Left ventricle myocardium inferior (tissue), 1 donor: ENCODE results near the gene TBX4. TPM values are rescaled to one million over a fixed set of nuclear protein-coding genes. Genes with fewer than 3 reads are reported as not detected.
A peak's percentile ranks its signal among the peaks of the same experiment; 100 is the strongest.

ENCODE experiments used
- DNase-seq: peaks from one replicate; pipeline ENCODE4 v3.0.0-alpha.2; 2020
- H3K27ac ChIP-seq: fragments of 200-600 bp; replicated peaks from 2 replicates; pipeline ENCODE4 v1.8.0; 2021
- H3K27me3 ChIP-seq: fragments of 200-600 bp; 2 replicates; pipeline ENCODE4 v1.8.0; 2021; ENCODE audit warnings: low read depth
- H3K36me3 ChIP-seq: fragments of 200-600 bp; 2 replicates; pipeline ENCODE4 v1.8.0; 2021
- H3K4me1 ChIP-seq: fragments of 200-600 bp; 2 replicates; pipeline ENCODE4 v1.8.0; 2021
- H3K4me3 ChIP-seq: fragments of 200-600 bp; 2 replicates; pipeline ENCODE4 v1.8.0; 2021; ENCODE audit warnings: mild to moderate bottlenecking, moderate library complexity
- H3K9me3 ChIP-seq: fragments of 200-600 bp; replicated peaks from 2 replicates; pipeline ENCODE4 v1.8.0; 2021
- intact Hi-C: fragments of 100-400 bp; cut with micrococcal nuclease; formaldehyde crosslinking; loops from one replicate; pipeline ENCODE4 v1.11.0; 2022
- total RNA-seq: library from RNA; stranded (reverse); fragmentation: NEBNext Ultra II Directional; extraction: Animal tissue kit (Norgen Biotek cat#: 25700); gene quantifications from one replicate; pipeline ENCODE4 v1.2.1, GENCODE V29; 2021
- TF ChIP-seq, protein P1 (sequence below): fragments of 200-600 bp; IDR thresholded peaks from 2 replicates; pipeline ENCODE4 v1.8.0; 2021; ENCODE audit warnings: antibody characterized with exemption, mild to moderate bottlenecking, borderline replicate concordance
- donor health status: DM: no; HTN: yes; CAD: no; lungs with severe emphysema.

Gene TBX4
- total RNA-seq, 1 donor from 2014 or later, result not detected

DNA sequence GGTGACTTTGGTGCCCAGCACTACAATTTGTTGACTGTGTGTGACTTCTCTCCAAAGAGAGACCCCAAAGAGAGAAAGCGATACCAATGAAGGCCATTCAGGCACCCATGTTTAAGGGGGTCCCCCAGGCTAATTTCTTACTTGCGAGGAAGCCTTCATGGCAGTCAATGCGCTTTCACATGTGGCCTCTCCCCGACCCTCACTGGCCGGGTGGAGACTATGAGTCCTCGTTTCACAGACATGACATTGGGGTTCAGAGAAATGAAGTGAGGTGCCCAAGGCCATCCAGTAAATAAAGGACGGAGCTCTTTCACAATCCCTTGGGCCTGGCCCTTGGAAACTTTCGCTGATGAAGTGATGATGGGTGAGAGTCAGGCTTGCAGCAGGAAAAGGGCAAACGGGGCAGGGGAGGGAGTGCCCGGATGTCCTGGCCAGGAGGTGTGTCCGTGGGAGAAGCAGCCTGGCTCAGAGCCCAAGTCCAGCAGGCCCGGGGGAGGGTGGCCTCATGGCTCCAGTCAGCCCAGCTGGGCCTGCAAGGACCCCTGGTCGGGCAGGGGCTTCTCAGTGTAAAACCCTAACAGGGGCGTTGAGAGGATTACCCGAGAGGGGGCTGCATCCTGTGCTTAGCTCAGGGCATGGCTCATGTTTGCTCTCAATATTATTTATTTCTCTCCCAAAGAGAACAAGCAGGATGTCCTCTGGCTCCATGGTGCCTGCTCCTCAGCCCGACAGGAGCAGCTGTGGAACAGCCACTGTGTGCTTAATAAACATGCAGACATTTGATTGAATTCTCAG is 37.9 kb upstream of the TBX4 start:
- TF ChIP-seq, protein P1, sequence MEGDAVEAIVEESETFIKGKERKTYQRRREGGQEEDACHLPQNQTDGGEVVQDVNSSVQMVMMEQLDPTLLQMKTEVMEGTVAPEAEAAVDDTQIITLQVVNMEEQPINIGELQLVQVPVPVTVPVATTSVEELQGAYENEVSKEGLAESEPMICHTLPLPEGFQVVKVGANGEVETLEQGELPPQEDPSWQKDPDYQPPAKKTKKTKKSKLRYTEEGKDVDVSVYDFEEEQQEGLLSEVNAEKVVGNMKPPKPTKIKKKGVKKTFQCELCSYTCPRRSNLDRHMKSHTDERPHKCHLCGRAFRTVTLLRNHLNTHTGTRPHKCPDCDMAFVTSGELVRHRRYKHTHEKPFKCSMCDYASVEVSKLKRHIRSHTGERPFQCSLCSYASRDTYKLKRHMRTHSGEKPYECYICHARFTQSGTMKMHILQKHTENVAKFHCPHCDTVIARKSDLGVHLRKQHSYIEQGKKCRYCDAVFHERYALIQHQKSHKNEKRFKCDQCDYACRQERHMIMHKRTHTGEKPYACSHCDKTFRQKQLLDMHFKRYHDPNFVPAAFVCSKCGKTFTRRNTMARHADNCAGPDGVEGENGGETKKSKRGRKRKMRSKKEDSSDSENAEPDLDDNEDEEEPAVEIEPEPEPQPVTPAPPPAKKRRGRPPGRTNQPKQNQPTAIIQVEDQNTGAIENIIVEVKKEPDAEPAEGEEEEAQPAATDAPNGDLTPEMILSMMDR, result no peak
- Histone ChIP-seq H3K36me3 (no peaks in the 10 kb centered on the region), H3K4me1 (peaks cover 71% of the 10 kb centered on the region), H3K4me3 (peak overlapping the region; percentile 77), H3K27ac (peak overlapping the region; percentile 93), H3K27me3 (peaks cover 12% of the 10 kb centered on the region), H3K9me3 (no peaks in the 10 kb centered on the region)
- intact Hi-C loops, result loop anchor here (10.0 kb wide), 1 partner anchor 130 kb away; no protein-coding TSS in a partner anchor
- DNase-seq, result no peak

DNA sequence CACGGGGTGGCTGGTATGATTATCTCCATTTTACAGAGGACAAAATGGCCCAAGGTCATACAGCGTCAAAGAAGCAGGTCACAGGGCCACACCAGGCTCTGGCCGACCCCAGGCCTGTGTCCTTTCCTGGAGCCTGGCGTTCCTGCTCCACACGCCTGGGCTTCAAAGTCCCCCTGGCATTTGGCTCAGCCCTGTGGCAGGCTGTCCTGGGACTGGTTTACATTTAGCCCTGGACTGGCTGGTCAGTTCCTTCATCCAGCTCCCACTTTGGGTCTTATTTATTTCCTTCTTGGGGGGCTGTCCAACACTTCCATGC is 37.3 kb upstream of the TBX4 start:
- Histone ChIP-seq H3K4me1 (peaks cover 68% of the 10 kb centered on the region), H3K4me3 (no peak overlapping the region), H3K27me3 (peaks cover 18% of the 10 kb centered on the region), H3K9me3 (no peaks in the 10 kb centered on the region), H3K27ac (peak overlapping the region; percentile 93), H3K36me3 (no peaks in the 10 kb centered on the region)
- TF ChIP-seq, protein P1, result no peak
- DNase-seq, result no peak
- intact Hi-C loops, result loop anchor here (10.0 kb wide), 1 partner anchor 130 kb away; no protein-coding TSS in a partner anchor

DNA sequence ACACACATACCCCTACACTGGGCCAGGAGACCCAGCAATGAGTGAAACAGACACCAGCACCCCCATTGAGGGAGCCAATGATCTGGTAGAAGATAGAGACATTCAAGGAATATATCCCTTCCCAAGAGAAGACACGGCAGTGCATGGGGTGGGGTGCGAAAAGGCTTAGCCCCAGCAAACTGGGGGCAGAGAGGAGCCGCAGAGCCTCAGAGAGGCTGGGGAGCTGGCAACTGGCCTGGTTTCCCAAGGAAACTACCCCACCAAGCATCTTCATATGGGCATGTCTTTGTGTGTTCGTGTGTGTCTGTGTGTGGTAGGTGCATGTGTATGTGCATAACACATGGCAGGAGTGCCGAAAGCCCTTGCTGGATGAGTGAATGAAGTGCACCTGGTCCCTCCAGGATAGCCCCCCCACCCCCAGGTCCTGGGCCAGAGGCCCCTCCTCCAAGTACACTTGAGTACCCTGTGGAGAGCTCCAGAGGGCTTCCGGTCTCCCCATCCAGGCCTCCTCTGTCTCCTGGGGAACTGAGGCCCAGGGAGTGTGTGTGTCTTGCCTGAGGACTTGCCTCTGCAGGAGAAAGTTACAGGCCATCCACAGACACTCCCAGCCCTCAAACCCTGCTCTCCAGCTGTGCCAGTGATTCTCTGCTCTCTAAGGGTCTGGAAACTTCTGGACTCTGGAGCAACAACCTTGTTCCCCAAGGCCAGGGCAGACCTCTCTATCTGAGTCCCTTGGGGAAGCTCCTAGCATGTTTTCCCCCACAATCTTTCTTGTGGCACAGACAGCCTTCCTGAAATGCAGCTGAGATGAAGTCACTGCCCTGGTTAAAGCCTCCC is 36.6 kb upstream of the TBX4 start:
- H3K36me3 ChIP-seq, result no peaks in the 10 kb centered on the region
- intact Hi-C loops, result loop anchor here (10.0 kb wide), 1 partner anchor 129 kb away; no protein-coding TSS in a partner anchor
- peaks cover 18% of the 10 kb centered on the region for H3K27me3 ChIP-seq
- TF ChIP-seq, protein P1, result no peak
- no peak for DNase-seq
- H3K27ac ChIP-seq, result peak overlapping the region; percentile 93
- no peaks in the 10 kb centered on the region for H3K9me3 ChIP-seq
- H3K4me1 ChIP-seq, result peaks cover 61% of the 10 kb centered on the region
- no peak overlapping the region for H3K4me3 ChIP-seq

DNA sequence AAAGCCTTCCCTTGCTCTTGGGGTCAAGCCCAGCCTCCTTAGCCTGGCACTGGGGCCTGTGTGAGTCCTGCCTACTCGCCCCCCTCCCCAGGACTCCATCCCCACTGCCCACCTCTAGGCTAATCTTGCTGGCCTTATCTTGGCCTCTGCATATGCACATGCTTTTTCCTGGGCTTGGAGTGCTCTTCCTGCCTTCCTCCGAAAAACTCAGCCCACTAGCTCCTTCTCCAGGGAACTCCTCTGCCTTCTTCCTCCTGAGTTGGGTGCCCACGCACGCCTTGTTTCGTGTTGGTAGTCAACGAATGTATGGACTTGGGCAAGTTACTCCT is 36.0 kb upstream of the TBX4 start:
- intact Hi-C loops, result loop anchor here (10.0 kb wide), 1 partner anchor 129 kb away; no protein-coding TSS in a partner anchor
- Histone ChIP-seq H3K4me1 (peaks cover 55% of the 10 kb centered on the region), H3K36me3 (no peaks in the 10 kb centered on the region), H3K9me3 (no peaks in the 10 kb centered on the region), H3K27me3 (peaks cover 23% of the 10 kb centered on the region), H3K4me3 (peak overlapping the region; percentile 55), H3K27ac (peak overlapping the region; percentile 69)
- TF ChIP-seq, protein P1, result no peak
- DNase-seq, result no peak

DNA sequence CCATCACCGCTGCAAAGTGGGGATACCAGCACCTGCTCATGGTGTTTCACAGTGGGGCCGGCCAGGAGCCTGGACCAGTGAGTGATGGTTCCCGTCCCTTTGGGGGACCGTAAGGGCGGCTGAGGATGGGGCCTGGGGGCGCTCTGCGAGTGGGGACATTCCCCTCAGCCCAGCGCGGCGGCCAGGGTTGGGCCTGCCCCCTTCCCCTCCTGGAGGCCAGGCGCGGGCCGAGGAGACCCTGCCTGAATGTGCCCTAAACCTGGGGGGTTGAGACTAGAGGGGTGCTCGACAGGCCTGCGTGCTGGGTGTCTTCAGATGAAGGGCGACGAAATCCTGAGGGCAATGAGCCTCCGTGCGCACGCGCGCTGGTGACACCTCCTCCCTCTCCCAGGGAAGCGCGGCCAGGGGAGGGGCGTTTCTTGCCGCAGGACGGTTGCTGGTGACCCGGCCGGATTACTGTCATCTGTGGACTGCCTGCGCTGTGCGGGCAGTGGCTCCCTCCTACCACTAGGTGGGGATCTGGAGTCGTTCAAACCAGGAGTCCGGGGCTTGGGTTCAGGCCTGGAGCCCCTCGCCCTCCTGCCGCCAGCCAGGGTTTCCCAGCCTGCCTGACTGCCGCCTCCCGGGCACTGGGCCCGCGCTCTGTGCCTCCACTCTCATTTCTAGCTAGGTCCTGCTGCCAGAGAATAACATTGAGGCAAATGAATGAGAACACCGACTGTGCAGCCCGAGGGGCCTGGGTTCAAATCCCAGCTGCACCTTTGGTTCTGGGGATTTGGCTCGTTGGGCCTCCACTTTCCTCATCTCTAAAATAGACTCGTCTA is 35.5 kb upstream of the TBX4 start:
- TF ChIP-seq, protein P1, result peak; percentile 97
- H3K27me3 ChIP-seq, result peaks cover 29% of the 10 kb centered on the region
- intact Hi-C loops, result loop anchor here (10.0 kb wide), 1 partner anchor 128 kb away; no protein-coding TSS in a partner anchor

More for the DNA sequence above, 35.5 kb upstream of the TBX4 start:
- Histone ChIP-seq H3K4me3 (peak overlapping the region; percentile 55), H3K9me3 (no peaks in the 10 kb centered on the region), H3K27ac (peak overlapping the region; percentile 69), H3K36me3 (no peaks in the 10 kb centered on the region), H3K4me1 (peaks cover 49% of the 10 kb centered on the region)
- peak; percentile 90 for DNase-seq
